Colonic mucosa (tissue), 4 donors: ENCODE data around the gene ZFP1. TPM values are rescaled to one million over a fixed set of nuclear protein-coding genes. Genes with fewer than 3 reads are reported as not detected.

Source experiments
- DNase-seq: peaks from one replicate; pipeline ENCODE4 v3.0.0-alpha.2; 2020
- H3K27ac ChIP-seq: fragments of 200-600 bp; one replicate; pipeline ENCODE4 v1.8.0; 2021
- H3K27me3 ChIP-seq: fragments of 200-600 bp; one replicate; pipeline ENCODE4 v1.8.0; 2021
- H3K36me3 ChIP-seq: fragments of 200-600 bp; one replicate; pipeline ENCODE4 v1.8.0; 2021
- H3K4me1 ChIP-seq: fragments of 200-600 bp; one replicate; pipeline ENCODE4 v1.8.0; 2021; ENCODE audit warnings: mild to moderate bottlenecking
- H3K4me3 ChIP-seq: fragments of 200-600 bp; one replicate; pipeline ENCODE4 v1.8.0; 2021
- H3K9ac ChIP-seq, 2 donors: one replicate each; pipeline ENCODE4 v1.7.0; 2013; ENCODE audit warnings: control low read depth in 2 of 2, low read depth in 2 of 2, low read length in 2 of 2
- H3K9me3 ChIP-seq: fragments of 200-600 bp; one replicate; pipeline ENCODE4 v1.8.0; 2021
- CTCF ChIP-seq: fragments of 200-600 bp; IDR thresholded peaks from one replicate; pipeline ENCODE4 v1.8.0; 2022; ENCODE audit warnings: antibody characterized with exemption, mild to moderate bottlenecking
- intact Hi-C: fragments of 100-400 bp; cut with DNase I; formaldehyde crosslinking; loops from one replicate; pipeline ENCODE4 v1.14.1; 2022
- total RNA-seq, 2 donors: library from RNA; stranded (reverse); fragmentation: NEBNext Ultra II Directional in 1 of 2; extraction: Animal tissue kit (Norgen Biotek cat#: 25700) in 1 of 2; gene quantifications; one replicate each; pipeline ENCODE4 v1.2.1, GENCODE V29; 2021
- donor health status: healthy.
- donor health status: DM: no; HTN: no; CAD: no.
- donor health status: DM: no; HTN: no; CAD: no.

Gene ZFP1
- total RNA-seq, 2 donors from 2014 or later: 4.3 to 9.9 TPM

- H3K9ac ChIP-seq: no peak overlapping the region
- no peak overlapping the region for H3K4me3 ChIP-seq
- no peak for DNase-seq
These were observed 70.8 kb downstream of the ZFP1 start for GRCh38 chr16:75219088-75219487.

GRCh38 chr16:75219838-75220237, 71.5 kb downstream of the ZFP1 start:
- no peak overlapping the region for H3K27ac ChIP-seq
- no peak for DNase-seq
- H3K4me3 ChIP-seq: no peak overlapping the region
- no peaks in the 10 kb centered on the region for H3K27me3 ChIP-seq
- no peaks in the 10 kb centered on the region for H3K36me3 ChIP-seq
- no peak overlapping the region for H3K9ac ChIP-seq
- H3K9me3 ChIP-seq: no peaks in the 10 kb centered on the region
- intact Hi-C loops: no loop called here
- no peaks in the 10 kb centered on the region for H3K4me1 ChIP-seq
- TF ChIP-seq CTCF: no peak

More at GRCh38 chr16:75219088-75219487, 70.8 kb downstream of the ZFP1 start:
- no peaks in the 10 kb centered on the region for H3K9me3 ChIP-seq
- no peaks in the 10 kb centered on the region for H3K4me1 ChIP-seq
- no peak for TF ChIP-seq CTCF
- intact Hi-C loops: no loop called here
- no peaks in the 10 kb centered on the region for H3K36me3 ChIP-seq
- H3K27me3 ChIP-seq: no peaks in the 10 kb centered on the region
- no peak overlapping the region for H3K27ac ChIP-seq

Other genes starting within 250 kb of the ZFP1 start
- 10 to 100 TPM; 46.5 to 48.3 TPM for gene WDR59, start 163.4 kb upstream of the ZFP1 start, total RNA-seq
- gene ZNRF1, start 149.5 kb upstream of the ZFP1 start, total RNA-seq: 10 to 100 TPM; 27.7 to 29.7 TPM
- gene LDHD, start 31.7 kb upstream of the ZFP1 start, total RNA-seq: 100 to 1,000 TPM in 1 of 2 donors, 10 to 100 TPM in 1; 31.4 to 105 TPM
- gene CTRB2, start 58.6 kb downstream of the ZFP1 start, total RNA-seq: 10 to 100 TPM in 1 of 2 donors, not detected in 1; 29.1 TPM
- gene CTRB1, start 70.5 kb downstream of the ZFP1 start, total RNA-seq: 10 to 100 TPM in 1 of 2 donors, not detected in 1; 19.1 TPM
- 100 to 1,000 TPM; 110 to 130 TPM for gene BCAR1, start 103.1 kb downstream of the ZFP1 start, total RNA-seq